Suprapubic skin (tissue), 4 donors: ENCODE measurements around the gene SACM1L. TPM values are rescaled to one million over a fixed set of nuclear protein-coding genes. Genes with fewer than 3 reads are reported as not detected.
"Not testable (repeated sequence)": the region's sequence is repeated elsewhere in the genome, so short reads cannot be mapped to it uniquely, and the experiment has no call there.

ENCODE experiments used
- DNase-seq, 2 donors: peaks; one replicate each; pipeline ENCODE4 v3.0.0-alpha.2; 2019; ENCODE audit warnings: low spot score in 2 of 2
- H3K27ac ChIP-seq: fragments of 200-600 bp; sonication (generic); one replicate; pipeline ENCODE4 v1.5.1; 2019
- H3K27me3 ChIP-seq: fragments of 200-600 bp; sonication (generic); one replicate; pipeline ENCODE4 v1.5.1; 2019
- H3K36me3 ChIP-seq: fragments of 200-600 bp; sonication (generic); one replicate; pipeline ENCODE4 v1.5.1; 2019
- H3K4me1 ChIP-seq: fragments of 200-600 bp; sonication (generic); one replicate; pipeline ENCODE4 v1.5.1; 2019
- H3K4me3 ChIP-seq: fragments of 200-600 bp; sonication (generic); one replicate; pipeline ENCODE4 v1.5.1; 2019; ENCODE audit warnings: mild to moderate bottlenecking
- H3K9me3 ChIP-seq: fragments of 200-600 bp; sonication (generic); one replicate; pipeline ENCODE4 v1.5.1; 2019
- CTCF ChIP-seq, 2 donors: fragments of 200-600 bp in 1 of 2; fragments of 450-650 bp in 1 of 2; sonication (generic) in 1 of 2; IDR thresholded peaks; one replicate each; pipeline ENCODE4 v1.5.1; 2016 to 2019; ENCODE audit warnings: antibody characterized with exemption in 2 of 2, mild to moderate bottlenecking in 1 of 2, moderate library complexity in 1 of 2
- EP300 ChIP-seq: sonication (generic); formaldehyde crosslinking; IDR thresholded peaks from one replicate; pipeline ENCODE4 v1.6.1; 2017; ENCODE audit warnings: antibody characterized with exemption
- POLR2A ChIP-seq, 2 donors: fragments of 450-650 bp; IDR thresholded peaks; one replicate each; pipeline ENCODE4 v1.6.1; 2017; ENCODE audit warnings: antibody characterized with exemption in 2 of 2, mild to moderate bottlenecking in 2 of 2, moderate library complexity in 2 of 2
- POLR2AphosphoS5 ChIP-seq, 3 donors: sonication (generic); formaldehyde crosslinking; IDR thresholded peaks; one replicate each; pipeline ENCODE4 v1.6.1; 2017; ENCODE audit warnings: antibody characterized with exemption in 3 of 3
- WGBS: methylation state at CpG from one replicate; pipeline ENCODE4 v1.1.5; 2018; 5-methylcytosine and 5-hydroxymethylcytosine counted together
- total RNA-seq, 4 donors: library from RNA; depleted of rRNA; stranded (reverse); fragments of >200 nt; gene quantifications; one replicate each; pipeline ENCODE4 v1.1.0, GENCODE V29; 2016

Gene SACM1L
- total RNA-seq, 4 donors from 2014 or later, result 22.8 to 48.9 (median 31.2) TPM

- DNase-seq, result no peak
- Histone ChIP-seq H3K27ac (no peak overlapping the region), H3K4me1 (no peaks in the 10 kb centered on the region), H3K9me3 (no peaks in the 10 kb centered on the region), H3K27me3 (no peaks in the 10 kb centered on the region), H3K36me3 (no peaks in the 10 kb centered on the region), H3K4me3 (no peak overlapping the region)
- 92% methylated on average over 3 of the region's 3 CpGs for WGBS
- TF ChIP-seq POLR2A (IDR thresholded peaks at IDR 0.05), result no peak
- no peak for TF ChIP-seq CTCF (IDR thresholded peaks at IDR 0.05)
- no peak for TF ChIP-seq POLR2AphosphoS5 (IDR thresholded peaks at IDR 0.05)
- no peak for TF ChIP-seq EP300
Observed at GRCh38 chr3:45753095-45753494, 63.9 kb downstream of the SACM1L start.

GRCh38 chr3:45754461-45754860 lies 65.3 kb downstream of the SACM1L start:
- H3K36me3 ChIP-seq, result no peaks in the 10 kb centered on the region
- H3K4me3 ChIP-seq, result no peak overlapping the region
- TF ChIP-seq POLR2AphosphoS5 (IDR thresholded peaks at IDR 0.05), result no peak
- TF ChIP-seq EP300, result no peak
- no peak for TF ChIP-seq POLR2A (IDR thresholded peaks at IDR 0.05)
- no peak for TF ChIP-seq CTCF (IDR thresholded peaks at IDR 0.05)
- no peaks in the 10 kb centered on the region for H3K4me1 ChIP-seq
- no peaks in the 10 kb centered on the region for H3K9me3 ChIP-seq
- H3K27me3 ChIP-seq, result no peaks in the 10 kb centered on the region
- 94% methylated on average over 7 of the region's 7 CpGs for WGBS
- DNase-seq, result no peak
- no peak overlapping the region for H3K27ac ChIP-seq

- no peak for TF ChIP-seq POLR2AphosphoS5 (IDR thresholded peaks at IDR 0.05)
- TF ChIP-seq POLR2A (IDR thresholded peaks at IDR 0.05), result no peak
- TF ChIP-seq CTCF (IDR thresholded peaks at IDR 0.05), result no peak
- no peak for TF ChIP-seq EP300
- H3K36me3 ChIP-seq, result no peaks in the 10 kb centered on the region
- DNase-seq, result no peak
- H3K27me3 ChIP-seq, result no peaks in the 10 kb centered on the region
- H3K27ac ChIP-seq, result no peak overlapping the region
- H3K9me3 ChIP-seq, result no peaks in the 10 kb centered on the region
- no peaks in the 10 kb centered on the region for H3K4me1 ChIP-seq
- no peak overlapping the region for H3K4me3 ChIP-seq
- 87% methylated on average over 6 of the region's 6 CpGs for WGBS
Observed at GRCh38 chr3:45756055-45756454, 66.9 kb downstream of the SACM1L start.

GRCh38 chr3:45757141-45757540 lies 67.9 kb downstream of the SACM1L start:
- H3K36me3 ChIP-seq, H3K4me1 ChIP-seq, H3K4me3 ChIP-seq, H3K27ac ChIP-seq, H3K9me3 ChIP-seq, H3K27me3 ChIP-seq, DNase-seq: not testable (repeated sequence)
- WGBS, result 85% methylated on average over 7 of the region's 7 CpGs

- H3K4me1 ChIP-seq, result no peaks in the 10 kb centered on the region
- DNase-seq, result peak in 1 of 2 donors; percentile 74
- H3K27ac ChIP-seq, result no peak overlapping the region
- TF ChIP-seq EP300, result no peak
- TF ChIP-seq POLR2A (IDR thresholded peaks at IDR 0.05), result no peak
- no peak for TF ChIP-seq CTCF (IDR thresholded peaks at IDR 0.05)
- no peak for TF ChIP-seq POLR2AphosphoS5 (IDR thresholded peaks at IDR 0.05)
- no peaks in the 10 kb centered on the region for H3K9me3 ChIP-seq
- H3K36me3 ChIP-seq, result no peaks in the 10 kb centered on the region
- no peak overlapping the region for H3K4me3 ChIP-seq
- no peaks in the 10 kb centered on the region for H3K27me3 ChIP-seq
- WGBS, result 87% methylated on average over 12 of the region's 16 CpGs
Observed at GRCh38 chr3:45758871-45759270, 69.7 kb downstream of the SACM1L start.

GRCh38 chr3:45759851-45760250 lies 70.7 kb downstream of the SACM1L start:
- TF ChIP-seq POLR2A (IDR thresholded peaks at IDR 0.05) (no peak), EP300 (no peak), CTCF (IDR thresholded peaks at IDR 0.05) (no peak), POLR2AphosphoS5 (IDR thresholded peaks at IDR 0.05) (no peak)
- H3K9me3 ChIP-seq, result no peaks in the 10 kb centered on the region
- peak in 1 of 2 donors; percentile 50 for DNase-seq
- no peaks in the 10 kb centered on the region for H3K36me3 ChIP-seq
- 92% methylated on average over 12 of the region's 12 CpGs for WGBS
- H3K27me3 ChIP-seq, result no peaks in the 10 kb centered on the region
- no peaks in the 10 kb centered on the region for H3K4me1 ChIP-seq
- no peak overlapping the region for H3K4me3 ChIP-seq
- no peak overlapping the region for H3K27ac ChIP-seq
